ENCODE data around the gene PSMA8.
"Not testable (repeated sequence)": the region's sequence is repeated elsewhere in the genome, so short reads cannot be mapped to it uniquely, and the experiment has no call there.

Gene PSMA8

DNA sequence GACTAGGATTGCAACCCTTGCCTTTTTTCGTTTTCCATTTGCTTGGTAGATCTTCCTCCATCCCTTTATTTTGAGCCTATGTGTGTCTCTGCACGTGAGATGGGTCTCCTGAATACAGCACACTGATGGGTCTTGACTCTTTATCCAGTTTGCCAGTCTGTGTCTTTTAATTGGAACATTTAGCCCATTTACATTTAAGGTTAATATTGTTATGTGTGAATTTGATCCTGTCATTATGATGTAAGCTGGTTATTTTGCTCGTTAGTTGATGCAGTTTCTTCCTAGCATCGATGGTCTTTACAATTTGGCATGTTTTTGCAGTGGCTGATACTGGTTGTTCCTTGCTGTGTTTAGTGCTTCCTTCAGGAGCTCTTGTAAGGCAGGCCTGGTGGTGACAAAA is 108.7 kb downstream of the PSMA8 start:
- not testable (repeated sequence) for DNase-seq
